ENCODE data around the gene PCDHAC1. TPM values are rescaled to one million over a fixed set of nuclear protein-coding genes. Genes with fewer than 3 reads are reported as not detected.
A peak's percentile ranks its signal among the peaks of the same experiment; 100 is the strongest.

The PCDHAC1 gene
- total RNA-seq, 1 experiment from 2014 or later: 1.0 TPM

DNA sequence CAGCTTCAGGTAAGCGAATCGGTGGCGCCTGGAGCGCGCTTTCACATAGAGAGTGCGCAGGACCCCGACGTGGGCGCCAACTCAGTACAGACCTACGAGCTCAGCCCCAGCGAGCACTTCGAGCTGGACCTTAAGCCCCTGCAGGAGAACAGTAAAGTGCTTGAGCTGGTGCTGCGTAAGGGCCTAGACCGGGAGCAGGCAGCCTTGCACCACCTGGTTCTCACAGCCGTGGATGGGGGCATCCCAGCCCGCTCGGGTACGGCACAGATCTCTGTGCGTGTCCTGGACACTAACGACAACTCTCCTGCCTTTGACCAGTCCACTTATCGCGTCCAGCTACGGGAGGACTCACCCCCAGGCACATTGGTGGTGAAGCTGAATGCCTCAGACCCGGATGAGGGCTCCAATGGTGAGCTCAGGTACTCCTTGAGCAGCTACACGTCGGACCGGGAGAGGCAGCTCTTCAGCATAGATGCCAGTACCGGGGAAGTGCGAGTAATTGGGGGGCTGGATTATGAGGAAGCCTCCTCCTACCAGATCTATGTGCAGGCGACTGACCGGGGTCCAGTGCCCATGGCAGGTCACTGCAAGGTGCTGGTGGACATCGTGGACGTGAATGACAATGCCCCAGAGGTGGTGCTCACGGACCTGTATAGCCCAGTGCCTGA is 41.3 kb downstream of the PCDHAC1 start:
- BruUV-seq (replicated peaks): no TSS peak
- intact Hi-C loops (cut with micrococcal nuclease): loop anchor here (5.0 kb wide), 1 partner anchor 40 kb away; the partner anchor contains the start of gene PCDHAC1

More for the DNA sequence above, 41.3 kb downstream of the PCDHAC1 start:
- H3K9me3 ChIP-seq (ENCODE audit: control insufficient read depth in 1 of 2, insufficient read depth in 1 of 2, low read depth in 1 of 2, low read length in 2 of 2): no peaks in the 10 kb centered on the region
- H3K4me3 ChIP-seq (replicated peaks in 1 of 2; ENCODE audit: low read depth in 1 of 2, low read length in 2 of 2): no peak overlapping the region
- no peaks in the 10 kb centered on the region for H3K79me2 ChIP-seq (ENCODE audit: insufficient read depth, low read length)
- ChIA-PET POLR2A (no interaction called here), CTCF (interaction anchor here (1.2 kb wide), 1 partner anchor 73 kb away, joined by 6 read pairs; no protein-coding TSS in a partner anchor), RAD21 (ENCODE audit: low non-redundant PET in 1 of 2, low total read pairs in 2 of 2, uncharacterized antibody in 2 of 2, unreplicated experiment in 2 of 2) (no interaction called here)
- peak overlapping the region; percentile 90; the same call in 1 of the 2 replicates for H3K4me2 ChIP-seq (ENCODE audit: low read length)
- no peak overlapping the region for H3K9ac ChIP-seq (ENCODE audit: low read length)
- H2AFZ ChIP-seq (ENCODE audit: low read depth, low read length, poor library complexity, severe bottlenecking): no peak overlapping the region
- H4K20me1 ChIP-seq (ENCODE audit: insufficient read depth): no peaks in the 10 kb centered on the region
- no peak for TF ChIP-seq YY1 (IDR thresholded peaks at IDR 0.05; ENCODE audit: extremely low read depth, insufficient replicate concordance, low read depth, low read length)
- TF ChIP-seq FOSL1 (IDR thresholded peaks at IDR 0.05; ENCODE audit: low read depth): no peak
- no peak for TF ChIP-seq POLR2AphosphoS5 (IDR thresholded peaks at IDR 0.05; ENCODE audit: low read depth, low read length)
- no peak for TF ChIP-seq REST (IDR thresholded peaks at IDR 0.05; ENCODE audit: low read depth)
- TF ChIP-seq, protein P1, sequence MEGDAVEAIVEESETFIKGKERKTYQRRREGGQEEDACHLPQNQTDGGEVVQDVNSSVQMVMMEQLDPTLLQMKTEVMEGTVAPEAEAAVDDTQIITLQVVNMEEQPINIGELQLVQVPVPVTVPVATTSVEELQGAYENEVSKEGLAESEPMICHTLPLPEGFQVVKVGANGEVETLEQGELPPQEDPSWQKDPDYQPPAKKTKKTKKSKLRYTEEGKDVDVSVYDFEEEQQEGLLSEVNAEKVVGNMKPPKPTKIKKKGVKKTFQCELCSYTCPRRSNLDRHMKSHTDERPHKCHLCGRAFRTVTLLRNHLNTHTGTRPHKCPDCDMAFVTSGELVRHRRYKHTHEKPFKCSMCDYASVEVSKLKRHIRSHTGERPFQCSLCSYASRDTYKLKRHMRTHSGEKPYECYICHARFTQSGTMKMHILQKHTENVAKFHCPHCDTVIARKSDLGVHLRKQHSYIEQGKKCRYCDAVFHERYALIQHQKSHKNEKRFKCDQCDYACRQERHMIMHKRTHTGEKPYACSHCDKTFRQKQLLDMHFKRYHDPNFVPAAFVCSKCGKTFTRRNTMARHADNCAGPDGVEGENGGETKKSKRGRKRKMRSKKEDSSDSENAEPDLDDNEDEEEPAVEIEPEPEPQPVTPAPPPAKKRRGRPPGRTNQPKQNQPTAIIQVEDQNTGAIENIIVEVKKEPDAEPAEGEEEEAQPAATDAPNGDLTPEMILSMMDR (IDR thresholded peaks at IDR 0.05 in 2 of 3, conservative IDR thresholded peaks at IDR 0.05 in 1 of 3; ENCODE audit: borderline replicate concordance in 1 of 3, insufficient read depth in 1 of 3, low read depth in 2 of 3, low read length in 2 of 3): no peak
- TF ChIP-seq RAD21 (IDR thresholded peaks at IDR 0.05; ENCODE audit: low read depth): no peak
- TF ChIP-seq SIN3A (IDR thresholded peaks at IDR 0.05; ENCODE audit: low read depth): no peak
- TF ChIP-seq POLR2A (IDR thresholded peaks at IDR 0.05; ENCODE audit: borderline replicate concordance, extremely low read depth, insufficient read depth, insufficient read length): no peak
- no peak for TF ChIP-seq JUND (IDR thresholded peaks at IDR 0.05)
- TF ChIP-seq SRF (IDR thresholded peaks at IDR 0.05; ENCODE audit: low read depth): no peak
- TF ChIP-seq CBX3 (IDR thresholded peaks at IDR 0.05; ENCODE audit: low read depth): no peak
- TF ChIP-seq ZNF274 (IDR thresholded peaks at IDR 0.05; ENCODE audit: low read depth, low read length): no peak
- TF ChIP-seq TCF7L2 (IDR thresholded peaks at IDR 0.05; ENCODE audit: borderline replicate concordance, extremely low read depth, insufficient read depth, insufficient read length): no peak
- no peak for TF ChIP-seq MAX (IDR thresholded peaks at IDR 0.05)
- TF ChIP-seq ELF1 (IDR thresholded peaks at IDR 0.05; ENCODE audit: borderline replicate concordance, low read depth): no peak
- TF ChIP-seq, protein P2, sequence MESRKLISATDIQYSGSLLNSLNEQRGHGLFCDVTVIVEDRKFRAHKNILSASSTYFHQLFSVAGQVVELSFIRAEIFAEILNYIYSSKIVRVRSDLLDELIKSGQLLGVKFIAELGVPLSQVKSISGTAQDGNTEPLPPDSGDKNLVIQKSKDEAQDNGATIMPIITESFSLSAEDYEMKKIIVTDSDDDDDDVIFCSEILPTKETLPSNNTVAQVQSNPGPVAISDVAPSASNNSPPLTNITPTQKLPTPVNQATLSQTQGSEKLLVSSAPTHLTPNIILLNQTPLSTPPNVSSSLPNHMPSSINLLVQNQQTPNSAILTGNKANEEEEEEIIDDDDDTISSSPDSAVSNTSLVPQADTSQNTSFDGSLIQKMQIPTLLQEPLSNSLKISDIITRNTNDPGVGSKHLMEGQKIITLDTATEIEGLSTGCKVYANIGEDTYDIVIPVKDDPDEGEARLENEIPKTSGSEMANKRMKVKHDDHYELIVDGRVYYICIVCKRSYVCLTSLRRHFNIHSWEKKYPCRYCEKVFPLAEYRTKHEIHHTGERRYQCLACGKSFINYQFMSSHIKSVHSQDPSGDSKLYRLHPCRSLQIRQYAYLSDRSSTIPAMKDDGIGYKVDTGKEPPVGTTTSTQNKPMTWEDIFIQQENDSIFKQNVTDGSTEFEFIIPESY (IDR thresholded peaks at IDR 0.05; ENCODE audit: extremely low read depth, insufficient replicate concordance, low read length): no peak
- no peak for TF ChIP-seq SP1 (IDR thresholded peaks at IDR 0.05; ENCODE audit: low read depth)
- peaks cover 9 to 19% of the 10 kb centered on the region in 2 experiments; a peak in 3 of 4 replicates for H3K4me1 ChIP-seq (ENCODE audit: control insufficient read depth in 1 of 2, insufficient read depth in 2 of 2, low read length in 2 of 2)
- H3K9me2 ChIP-seq (ENCODE audit: insufficient read depth): no peaks in the 10 kb centered on the region
- DNase-seq (ENCODE audit: low read depth, low spot score): no peak
- ATAC-seq: no peak
- no peak overlapping the region; the same call in 1 of the 2 replicates for H3K27ac ChIP-seq (ENCODE audit: low read depth, low read length)
- no peaks in the 10 kb centered on the region for H3K36me3 ChIP-seq (ENCODE audit: control insufficient read depth in 1 of 2, insufficient read depth in 2 of 2, low read length in 2 of 2)
- H3K27me3 ChIP-seq (ENCODE audit: insufficient read depth, low read length): no peaks in the 10 kb centered on the region
